ENCODE data around the gene RFX2.
"Not testable (repeated sequence)": the region's sequence is repeated elsewhere in the genome, so short reads cannot be mapped to it uniquely, and the experiment has no call there.

The RFX2 gene

GRCh38 chr19:6034512-6034911 lies 75.8 kb downstream of the RFX2 start:
- peak; percentile 5 to 8 for DNase-seq

GRCh38 chr19:6033744-6034264 lies 76.5 kb downstream of the RFX2 start:
- DNase-seq: peak in 1 of 2 experiments; percentile 1

- peak in 1 of 2 experiments; percentile 6 for DNase-seq
These were observed 77.5 kb downstream of the RFX2 start for GRCh38 chr19:6032827-6033226.

GRCh38 chr19:6032381-6032780 lies 77.9 kb downstream of the RFX2 start:
- peak in 1 of 2 experiments; percentile 1 for DNase-seq

GRCh38 chr19:6030214-6030507 lies 80.1 kb downstream of the RFX2 start:
- peak; percentile 1 to 3 for DNase-seq

- no peak for DNase-seq
These were observed 83.7 kb downstream of the RFX2 start for GRCh38 chr19:6026390-6027227.

GRCh38 chr19:6024756-6025155 lies 85.5 kb downstream of the RFX2 start:
- not testable (repeated sequence) for DNase-seq

GRCh38 chr19:6023936-6024335 lies 86.4 kb downstream of the RFX2 start:
- DNase-seq: no peak

GRCh38 chr19:6023085-6023682 lies 87.1 kb downstream of the RFX2 start:
- no peak for DNase-seq

GRCh38 chr19:6022570-6023064 lies 87.7 kb downstream of the RFX2 start:
- no peak for DNase-seq

- DNase-seq: peak; percentile 83 to 85
These were observed 88.3 kb downstream of the RFX2 start for GRCh38 chr19:6021878-6022569.

GRCh38 chr19:6020972-6021805 lies 89.1 kb downstream of the RFX2 start:
- no peak for DNase-seq

- no peak for DNase-seq
These were observed 90.0 kb downstream of the RFX2 start for GRCh38 chr19:6020166-6020882.

GRCh38 chr19:6018786-6019185 lies 91.5 kb downstream of the RFX2 start:
- peak in 1 of 2 experiments; percentile 39 for DNase-seq

GRCh38 chr19:6017576-6017975 lies 92.7 kb downstream of the RFX2 start:
- no peak for DNase-seq

- DNase-seq: no peak
These were observed 94.3 kb downstream of the RFX2 start for GRCh38 chr19:6015841-6016545.

GRCh38 chr19:6014551-6015135 lies 95.7 kb downstream of the RFX2 start:
- DNase-seq: no peak

GRCh38 chr19:6012426-6013170 lies 97.7 kb downstream of the RFX2 start:
- no peak for DNase-seq

- no peak for DNase-seq
These were observed 98.5 kb downstream of the RFX2 start for GRCh38 chr19:6011794-6012193.

GRCh38 chr19:6011206-6011605 lies 99.1 kb downstream of the RFX2 start:
- DNase-seq: no peak

Data from activated T-cell treated with anti-CD3 and anti-CD28 coated beads, Interleukin-2, amount 50 U/mL, for 48 hours (primary cell).